Uterus (tissue), 2 donors: Measurements from ENCODE around the gene KISS1.

Experiments
- CTCF ChIP-seq, 4 experiments: fragments of 200-600 bp in 2 of 4; fragments of 450-650 bp in 2 of 4; sonication (generic) in 2 of 4; IDR thresholded peaks; one replicate each; pipeline ENCODE4 v1.5.1; 2016 to 2019; ENCODE audit warnings: antibody characterized with exemption in 4 of 4, mild to moderate bottlenecking in 2 of 4, moderate library complexity in 1 of 4
- POLR2A ChIP-seq, 2 donors: fragments of 450-650 bp; IDR thresholded peaks; one replicate each; pipeline ENCODE4 v1.6.1; 2016; ENCODE audit warnings: antibody characterized with exemption in 2 of 2, mild to moderate bottlenecking in 1 of 2, moderate library complexity in 1 of 2

GRCh38 chr1:204147406-204148383 is 48.6 kb downstream of the KISS1 start:
- TF ChIP-seq CTCF (IDR thresholded peaks at IDR 0.05) (no peak), POLR2A (IDR thresholded peaks at IDR 0.05) (no peak)
